Prostate gland (tissue), 2 donors: ENCODE data around the gene CEP70.

Source experiments
- POLR2A ChIP-seq: fragments of 450-650 bp; IDR thresholded peaks from one replicate; pipeline ENCODE4 v1.6.1; 2016; ENCODE audit warnings: antibody characterized with exemption, mild to moderate bottlenecking
- POLR2AphosphoS5 ChIP-seq: sonication (generic); formaldehyde crosslinking; IDR thresholded peaks from one replicate; pipeline ENCODE4 v1.6.1; 2017; ENCODE audit warnings: antibody characterized with exemption
- TF ChIP-seq, protein P1 (sequence below), 4 experiments: fragments of 200-600 bp in 2 of 4; fragments of 450-650 bp in 2 of 4; sonication (generic) in 2 of 4; IDR thresholded peaks; 1 replicate in 3 of 4; 2 replicates in 1 of 4; pipeline ENCODE4 v1.5.1; 2016 to 2019; ENCODE audit warnings: antibody characterized with exemption in 4 of 4, mild to moderate bottlenecking in 2 of 4, moderate library complexity in 2 of 4

DNA sequence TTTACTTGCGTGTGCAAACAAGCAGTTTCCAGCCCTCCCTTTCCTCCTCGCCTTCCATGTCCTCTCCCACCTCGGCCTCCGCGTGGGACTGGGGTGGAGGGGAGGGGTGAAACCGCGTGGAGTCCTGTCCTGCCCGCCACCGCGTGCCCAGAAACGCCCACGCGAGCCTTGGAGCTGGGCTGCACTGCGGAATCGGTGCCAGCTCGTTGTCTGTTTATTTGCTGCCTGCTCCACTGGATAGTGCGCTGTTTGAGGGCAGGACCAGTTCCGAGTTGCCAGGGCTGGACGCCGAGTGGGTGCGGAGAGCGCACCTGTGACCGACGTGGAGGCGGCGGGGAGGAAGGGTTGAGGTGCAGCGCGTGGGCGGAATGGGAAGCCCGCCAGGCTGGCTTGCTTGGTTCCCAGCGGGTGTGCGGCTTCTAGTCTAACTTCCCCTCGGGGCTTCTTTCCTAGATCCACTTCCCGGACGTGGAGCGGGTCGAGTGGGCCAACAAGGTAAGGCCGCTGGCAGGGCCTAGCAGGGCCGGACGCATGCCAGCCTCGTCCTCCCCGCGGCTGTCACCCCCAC, 142.4 kb downstream of the CEP70 start:
- TF ChIP-seq, protein P1, sequence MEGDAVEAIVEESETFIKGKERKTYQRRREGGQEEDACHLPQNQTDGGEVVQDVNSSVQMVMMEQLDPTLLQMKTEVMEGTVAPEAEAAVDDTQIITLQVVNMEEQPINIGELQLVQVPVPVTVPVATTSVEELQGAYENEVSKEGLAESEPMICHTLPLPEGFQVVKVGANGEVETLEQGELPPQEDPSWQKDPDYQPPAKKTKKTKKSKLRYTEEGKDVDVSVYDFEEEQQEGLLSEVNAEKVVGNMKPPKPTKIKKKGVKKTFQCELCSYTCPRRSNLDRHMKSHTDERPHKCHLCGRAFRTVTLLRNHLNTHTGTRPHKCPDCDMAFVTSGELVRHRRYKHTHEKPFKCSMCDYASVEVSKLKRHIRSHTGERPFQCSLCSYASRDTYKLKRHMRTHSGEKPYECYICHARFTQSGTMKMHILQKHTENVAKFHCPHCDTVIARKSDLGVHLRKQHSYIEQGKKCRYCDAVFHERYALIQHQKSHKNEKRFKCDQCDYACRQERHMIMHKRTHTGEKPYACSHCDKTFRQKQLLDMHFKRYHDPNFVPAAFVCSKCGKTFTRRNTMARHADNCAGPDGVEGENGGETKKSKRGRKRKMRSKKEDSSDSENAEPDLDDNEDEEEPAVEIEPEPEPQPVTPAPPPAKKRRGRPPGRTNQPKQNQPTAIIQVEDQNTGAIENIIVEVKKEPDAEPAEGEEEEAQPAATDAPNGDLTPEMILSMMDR (IDR thresholded peaks at IDR 0.05) = no peak
- TF ChIP-seq POLR2A (no peak), POLR2AphosphoS5 (no peak)
